ENCODE results near the gene PPFIBP1.

DNA sequence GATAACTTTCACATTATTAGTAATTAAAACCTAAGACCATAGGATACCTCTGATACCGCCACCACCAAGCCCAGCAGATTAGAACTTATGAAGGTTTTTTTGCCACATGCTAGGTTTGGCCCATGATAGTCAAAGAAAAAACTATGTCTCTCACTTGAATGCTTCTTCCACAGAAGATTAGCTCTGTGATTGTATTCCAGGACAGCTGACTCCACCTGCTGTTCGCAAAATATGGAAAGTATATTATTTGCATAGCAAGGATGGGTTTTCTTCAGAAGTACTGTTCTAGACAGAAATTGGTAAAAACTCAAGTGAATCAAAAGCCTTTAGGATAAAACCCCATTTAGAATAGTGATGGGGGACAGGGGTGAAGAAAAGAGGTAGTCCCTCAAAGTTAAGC is 42.2 kb downstream of the PPFIBP1 start:
- TF ChIP-seq JUN (IDR thresholded peaks at IDR 0.05) (no peak), RAD21 (conservative IDR thresholded peaks at IDR 0.05 in 1 of 2, IDR thresholded peaks at IDR 0.05 in 1 of 2) (peak; percentile 28 to 36; a peak in 1 of 5 replicates), HDAC2 (IDR thresholded peaks at IDR 0.05) (no peak), EP300 (IDR thresholded peaks at IDR 0.05) (no peak), SMC3 (IDR thresholded peaks at IDR 0.05) (no peak), POLR2A (IDR thresholded peaks at IDR 0.05; ENCODE audit: low read length) (no peak), MAFK (IDR thresholded peaks at IDR 0.05; ENCODE audit: partially characterized antibody) (no peak), RFX5 (IDR thresholded peaks at IDR 0.05) (no peak), CHD2 (IDR thresholded peaks at IDR 0.05; ENCODE audit: low read length, partially characterized antibody) (no peak), HOXA7 (CRISPR knock-in tag; IDR thresholded peaks at IDR 0.05) (no peak)
- TF ChIP-seq, protein P1, sequence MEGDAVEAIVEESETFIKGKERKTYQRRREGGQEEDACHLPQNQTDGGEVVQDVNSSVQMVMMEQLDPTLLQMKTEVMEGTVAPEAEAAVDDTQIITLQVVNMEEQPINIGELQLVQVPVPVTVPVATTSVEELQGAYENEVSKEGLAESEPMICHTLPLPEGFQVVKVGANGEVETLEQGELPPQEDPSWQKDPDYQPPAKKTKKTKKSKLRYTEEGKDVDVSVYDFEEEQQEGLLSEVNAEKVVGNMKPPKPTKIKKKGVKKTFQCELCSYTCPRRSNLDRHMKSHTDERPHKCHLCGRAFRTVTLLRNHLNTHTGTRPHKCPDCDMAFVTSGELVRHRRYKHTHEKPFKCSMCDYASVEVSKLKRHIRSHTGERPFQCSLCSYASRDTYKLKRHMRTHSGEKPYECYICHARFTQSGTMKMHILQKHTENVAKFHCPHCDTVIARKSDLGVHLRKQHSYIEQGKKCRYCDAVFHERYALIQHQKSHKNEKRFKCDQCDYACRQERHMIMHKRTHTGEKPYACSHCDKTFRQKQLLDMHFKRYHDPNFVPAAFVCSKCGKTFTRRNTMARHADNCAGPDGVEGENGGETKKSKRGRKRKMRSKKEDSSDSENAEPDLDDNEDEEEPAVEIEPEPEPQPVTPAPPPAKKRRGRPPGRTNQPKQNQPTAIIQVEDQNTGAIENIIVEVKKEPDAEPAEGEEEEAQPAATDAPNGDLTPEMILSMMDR (IDR thresholded peaks at IDR 0.05) = no peak; the same call in 2 of the 3 replicates
- TF ChIP-seq, protein P2, sequence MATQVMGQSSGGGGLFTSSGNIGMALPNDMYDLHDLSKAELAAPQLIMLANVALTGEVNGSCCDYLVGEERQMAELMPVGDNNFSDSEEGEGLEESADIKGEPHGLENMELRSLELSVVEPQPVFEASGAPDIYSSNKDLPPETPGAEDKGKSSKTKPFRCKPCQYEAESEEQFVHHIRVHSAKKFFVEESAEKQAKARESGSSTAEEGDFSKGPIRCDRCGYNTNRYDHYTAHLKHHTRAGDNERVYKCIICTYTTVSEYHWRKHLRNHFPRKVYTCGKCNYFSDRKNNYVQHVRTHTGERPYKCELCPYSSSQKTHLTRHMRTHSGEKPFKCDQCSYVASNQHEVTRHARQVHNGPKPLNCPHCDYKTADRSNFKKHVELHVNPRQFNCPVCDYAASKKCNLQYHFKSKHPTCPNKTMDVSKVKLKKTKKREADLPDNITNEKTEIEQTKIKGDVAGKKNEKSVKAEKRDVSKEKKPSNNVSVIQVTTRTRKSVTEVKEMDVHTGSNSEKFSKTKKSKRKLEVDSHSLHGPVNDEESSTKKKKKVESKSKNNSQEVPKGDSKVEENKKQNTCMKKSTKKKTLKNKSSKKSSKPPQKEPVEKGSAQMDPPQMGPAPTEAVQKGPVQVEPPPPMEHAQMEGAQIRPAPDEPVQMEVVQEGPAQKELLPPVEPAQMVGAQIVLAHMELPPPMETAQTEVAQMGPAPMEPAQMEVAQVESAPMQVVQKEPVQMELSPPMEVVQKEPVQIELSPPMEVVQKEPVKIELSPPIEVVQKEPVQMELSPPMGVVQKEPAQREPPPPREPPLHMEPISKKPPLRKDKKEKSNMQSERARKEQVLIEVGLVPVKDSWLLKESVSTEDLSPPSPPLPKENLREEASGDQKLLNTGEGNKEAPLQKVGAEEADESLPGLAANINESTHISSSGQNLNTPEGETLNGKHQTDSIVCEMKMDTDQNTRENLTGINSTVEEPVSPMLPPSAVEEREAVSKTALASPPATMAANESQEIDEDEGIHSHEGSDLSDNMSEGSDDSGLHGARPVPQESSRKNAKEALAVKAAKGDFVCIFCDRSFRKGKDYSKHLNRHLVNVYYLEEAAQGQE (IDR thresholded peaks at IDR 0.05) = no peak
- TF ChIP-seq, protein P3, sequence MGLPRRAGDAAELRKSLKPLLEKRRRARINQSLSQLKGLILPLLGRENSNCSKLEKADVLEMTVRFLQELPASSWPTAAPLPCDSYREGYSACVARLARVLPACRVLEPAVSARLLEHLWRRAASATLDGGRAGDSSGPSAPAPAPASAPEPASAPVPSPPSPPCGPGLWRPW (IDR thresholded peaks at IDR 0.05) = no peak
- TF ChIP-seq, protein P4, sequence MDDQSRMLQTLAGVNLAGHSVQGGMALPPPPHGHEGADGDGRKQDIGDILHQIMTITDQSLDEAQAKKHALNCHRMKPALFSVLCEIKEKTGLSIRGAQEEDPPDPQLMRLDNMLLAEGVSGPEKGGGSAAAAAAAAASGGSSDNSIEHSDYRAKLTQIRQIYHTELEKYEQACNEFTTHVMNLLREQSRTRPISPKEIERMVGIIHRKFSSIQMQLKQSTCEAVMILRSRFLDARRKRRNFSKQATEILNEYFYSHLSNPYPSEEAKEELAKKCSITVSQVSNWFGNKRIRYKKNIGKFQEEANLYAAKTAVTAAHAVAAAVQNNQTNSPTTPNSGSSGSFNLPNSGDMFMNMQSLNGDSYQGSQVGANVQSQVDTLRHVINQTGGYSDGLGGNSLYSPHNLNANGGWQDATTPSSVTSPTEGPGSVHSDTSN (IDR thresholded peaks at IDR 0.05) = no peak

All from A549 (cell line).